CD4-positive, alpha-beta T cell (primary cell): ENCODE results near the gene IL13RA2. TPM values are rescaled to one million over a fixed set of nuclear protein-coding genes. Genes with fewer than 3 reads are reported as not detected.

ENCODE experiments used
- ATAC-seq: fragments of 200-7000 bp; cut with Tn5 transposase; one replicate; pipeline ENCODE4 v1.10.0; 2022; ENCODE audit warnings: mild to moderate bottlenecking; ENCODE audit not compliant: poor library complexity
- CTCF ChIA-PET: fragments of 350-600 bp; sonication (Branson Sonifier 250); formaldehyde crosslinking; loops from one replicate; lab custom pipeline; 2021; ENCODE audit warnings: antibody characterized with exemption, inconsistent platforms; lab: Charles Lee
- POLR2A ChIA-PET: fragments of 350-600 bp; sonication (Branson Sonifier 250); formaldehyde crosslinking; loops from one replicate; lab custom pipeline; 2021; ENCODE audit warnings: antibody characterized with exemption, inconsistent platforms; lab: Charles Lee
- DNase-seq, 14 experiments: peaks; one replicate each; pipeline ENCODE4 v3.0.0-alpha.2; 2013 to 2020; ENCODE audit warnings: mixed read lengths in 2 of 14
- H3K27ac ChIP-seq, 2 donors: one replicate each; pipeline versions ENCODE4 v1.5.1 to v1.7.0; 2013; ENCODE audit warnings: low read length in 2 of 2, low read depth in 1 of 2, mild to moderate bottlenecking in 1 of 2
- H3K27me3 ChIP-seq, 2 experiments: 1 replicate in 1 of 2; 2 replicates in 1 of 2; pipeline versions ENCODE4 v1.6.1 to v1.7.0; 2013; ENCODE audit warnings: low read length in 2 of 2, control low read depth in 1 of 2, mild to moderate bottlenecking in 1 of 2, moderate library complexity in 1 of 2; ENCODE audit not compliant: insufficient read depth in 2 of 2, control insufficient read depth in 1 of 2
- H3K36me3 ChIP-seq: one replicate; pipeline ENCODE4 v1.6.1; 2013; ENCODE audit warnings: low read length, control low read depth; ENCODE audit not compliant: insufficient read depth
- H3K4me1 ChIP-seq: one replicate; pipeline ENCODE4 v1.6.1; 2013; ENCODE audit warnings: low read length, control low read depth; ENCODE audit not compliant: insufficient read depth
- H3K4me3 ChIP-seq: one replicate; pipeline ENCODE4 v1.5.1; 2013; ENCODE audit warnings: mild to moderate bottlenecking, low read length, moderate library complexity
- H3K9me3 ChIP-seq, 2 experiments: 1 replicate in 1 of 2; 2 replicates in 1 of 2; pipeline versions ENCODE4 v1.6.1 to v1.7.0; 2013; ENCODE audit warnings: low read length in 2 of 2, mild to moderate bottlenecking in 2 of 2, control low read depth in 1 of 2, moderate library complexity in 1 of 2; ENCODE audit not compliant: control insufficient read depth in 1 of 2, insufficient read depth in 1 of 2
- H3K27ac Mint-ChIP-seq: one replicate; pipeline ENCODE4 v1.8.0; 2020; ENCODE audit warnings: mixed read lengths
- H3K27me3 Mint-ChIP-seq: one replicate; pipeline ENCODE4 v1.8.0; 2021; ENCODE audit warnings: mixed read lengths
- H3K36me3 Mint-ChIP-seq: one replicate; pipeline ENCODE4 v1.8.0; 2021; ENCODE audit warnings: low read depth, mixed read lengths
- H3K4me1 Mint-ChIP-seq: one replicate; pipeline ENCODE4 v1.8.0; 2021; ENCODE audit warnings: low read depth, mixed read lengths
- H3K4me3 Mint-ChIP-seq: one replicate; pipeline ENCODE4 v1.8.0; 2020; ENCODE audit warnings: mild to moderate bottlenecking, mixed read lengths
- H3K9me3 Mint-ChIP-seq: one replicate; pipeline ENCODE4 v1.8.0; 2020; ENCODE audit warnings: mixed read lengths
- intact Hi-C, 2 experiments: fragments of 100-400 bp; cut with DNase I in 1 of 2; cut with micrococcal nuclease in 1 of 2; formaldehyde crosslinking; loops; one replicate each; pipeline versions ENCODE4 v1.15.1 to v1.9.0; 2023 to 2025; cut with DNase I, micrococcal nuclease
- total RNA-seq, 174 experiments: library from RNA in 2 of 174; stranded (reverse) in 2 of 174; gene quantifications; one replicate each; pipeline ENCODE4 v1.2.3 and lab custom pipeline; 2021 to 2026
- TF ChIP-seq, protein P1 (sequence below): fragments of 200-600 bp; IDR thresholded peaks from one replicate; pipeline ENCODE4 v1.8.0; 2022; ENCODE audit warnings: antibody characterized with exemption, mild to moderate bottlenecking

The IL13RA2 gene
- total RNA-seq, 2 experiments from 2014 or later, result not detected

DNA sequence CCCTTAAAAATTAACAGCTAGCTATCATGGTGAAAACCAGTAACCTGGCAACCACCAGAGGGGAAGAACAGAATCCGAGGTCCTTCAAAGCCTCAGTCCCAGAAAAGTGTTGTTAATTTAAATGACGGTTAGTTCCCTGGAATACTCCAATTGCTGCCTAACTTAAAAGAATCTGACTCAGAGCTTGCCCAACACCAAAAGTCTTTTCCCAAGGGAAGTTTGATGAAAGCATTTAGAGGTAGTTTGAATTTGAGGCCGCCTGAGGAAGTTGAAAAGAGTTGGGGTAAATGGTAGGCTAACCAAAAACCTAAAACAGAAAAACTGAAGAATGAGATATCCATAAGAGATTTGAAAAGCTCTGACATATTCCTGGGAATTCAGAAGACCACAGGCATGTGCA is 46.6 kb downstream of the IL13RA2 start:
- ChIA-PET POLR2A (no interaction called here), CTCF (no interaction called here)
- Histone ChIP-seq H3K4me3 (no peak overlapping the region), H3K4me1 (no peaks in the 10 kb centered on the region), H3K27ac (no peak overlapping the region), H3K9me3 (no peaks in the 10 kb centered on the region), H3K27me3 (no peaks in the 10 kb centered on the region), H3K36me3 (no peaks in the 10 kb centered on the region)
- Mint-ChIP-seq H3K4me1 (no peaks in the 10 kb centered on the region), H3K36me3 (no peaks in the 10 kb centered on the region), H3K27ac (no peak overlapping the region), H3K9me3 (no peaks in the 10 kb centered on the region), H3K4me3 (no peak overlapping the region), H3K27me3 (no peaks in the 10 kb centered on the region)
- intact Hi-C loops, result no loop called here
- TF ChIP-seq, protein P1, sequence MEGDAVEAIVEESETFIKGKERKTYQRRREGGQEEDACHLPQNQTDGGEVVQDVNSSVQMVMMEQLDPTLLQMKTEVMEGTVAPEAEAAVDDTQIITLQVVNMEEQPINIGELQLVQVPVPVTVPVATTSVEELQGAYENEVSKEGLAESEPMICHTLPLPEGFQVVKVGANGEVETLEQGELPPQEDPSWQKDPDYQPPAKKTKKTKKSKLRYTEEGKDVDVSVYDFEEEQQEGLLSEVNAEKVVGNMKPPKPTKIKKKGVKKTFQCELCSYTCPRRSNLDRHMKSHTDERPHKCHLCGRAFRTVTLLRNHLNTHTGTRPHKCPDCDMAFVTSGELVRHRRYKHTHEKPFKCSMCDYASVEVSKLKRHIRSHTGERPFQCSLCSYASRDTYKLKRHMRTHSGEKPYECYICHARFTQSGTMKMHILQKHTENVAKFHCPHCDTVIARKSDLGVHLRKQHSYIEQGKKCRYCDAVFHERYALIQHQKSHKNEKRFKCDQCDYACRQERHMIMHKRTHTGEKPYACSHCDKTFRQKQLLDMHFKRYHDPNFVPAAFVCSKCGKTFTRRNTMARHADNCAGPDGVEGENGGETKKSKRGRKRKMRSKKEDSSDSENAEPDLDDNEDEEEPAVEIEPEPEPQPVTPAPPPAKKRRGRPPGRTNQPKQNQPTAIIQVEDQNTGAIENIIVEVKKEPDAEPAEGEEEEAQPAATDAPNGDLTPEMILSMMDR, result no peak
- DNase-seq (no peak), ATAC-seq (no peak)

DNA sequence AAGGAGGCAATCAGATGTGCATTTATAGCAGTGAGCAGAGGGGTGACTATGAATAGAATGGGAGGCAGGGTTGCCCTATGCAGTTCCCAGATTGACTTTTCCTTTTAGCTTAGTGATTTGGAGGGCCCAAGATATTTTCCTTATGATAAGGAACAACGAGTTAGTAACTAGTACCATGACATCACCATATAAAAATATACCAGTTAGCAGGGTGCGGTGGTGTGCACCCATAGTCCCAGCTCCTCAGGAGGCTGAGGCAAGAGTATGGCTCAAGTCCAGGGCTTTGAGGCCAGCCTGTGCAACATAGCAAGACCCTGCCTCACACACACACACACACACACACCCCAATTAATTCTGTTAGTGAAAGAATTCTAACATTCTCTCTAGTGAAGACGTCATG is 53.0 kb downstream of the IL13RA2 start:
- Histone ChIP-seq H3K27ac (no peak overlapping the region), H3K36me3 (no peaks in the 10 kb centered on the region), H3K9me3 (peaks cover 0 to 5% of the 10 kb centered on the region in 2 experiments), H3K4me1 (no peaks in the 10 kb centered on the region), H3K27me3 (no peaks in the 10 kb centered on the region), H3K4me3 (no peak overlapping the region)
- Mint-ChIP-seq H3K4me3 (no peak overlapping the region), H3K4me1 (no peaks in the 10 kb centered on the region), H3K9me3 (no peaks in the 10 kb centered on the region), H3K27me3 (no peaks in the 10 kb centered on the region), H3K36me3 (no peaks in the 10 kb centered on the region), H3K27ac (no peak overlapping the region)
- intact Hi-C loops, result no loop called here
- ATAC-seq (no peak), DNase-seq (no peak)
- POLR2A ChIA-PET, result no interaction called here
- CTCF ChIA-PET, result no interaction called here
- TF ChIP-seq, protein P1, result no peak

DNA sequence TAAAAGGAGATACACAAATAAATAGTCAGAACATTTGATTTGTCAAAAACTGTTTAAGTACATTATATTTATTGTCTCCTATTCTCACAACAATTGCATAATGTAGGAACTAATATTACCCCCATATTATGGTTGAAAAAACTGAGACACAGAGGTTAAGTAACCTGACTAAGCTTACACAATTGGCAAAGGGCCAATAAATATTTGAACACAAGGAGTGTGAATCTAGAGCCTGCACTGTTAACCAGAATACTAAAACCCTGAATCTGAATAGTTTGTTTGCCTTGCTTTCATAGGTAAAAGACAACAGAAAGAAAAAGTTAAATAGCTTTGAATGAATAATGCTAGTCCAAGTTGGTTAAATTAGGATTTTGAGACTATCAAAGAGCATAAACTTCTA is 55.2 kb downstream of the IL13RA2 start:
- Mint-ChIP-seq H3K27me3 (no peaks in the 10 kb centered on the region), H3K4me3 (no peak overlapping the region), H3K4me1 (no peaks in the 10 kb centered on the region), H3K9me3 (no peaks in the 10 kb centered on the region), H3K27ac (no peak overlapping the region), H3K36me3 (no peaks in the 10 kb centered on the region)
- no peaks in the 10 kb centered on the region for H3K4me1 ChIP-seq
- ChIA-PET CTCF (no interaction called here), POLR2A (no interaction called here)
- no peaks in the 10 kb centered on the region for H3K27me3 ChIP-seq
- peaks cover 0 to 5% of the 10 kb centered on the region in 2 experiments for H3K9me3 ChIP-seq
- H3K36me3 ChIP-seq, result no peaks in the 10 kb centered on the region
- ATAC-seq (no peak), DNase-seq (no peak)
- intact Hi-C loops, result no loop called here
- H3K4me3 ChIP-seq, result no peak overlapping the region
- no peak overlapping the region for H3K27ac ChIP-seq
- TF ChIP-seq, protein P1, result no peak
